GM12873 (cell line): ENCODE data around the gene EGFL8.

Experiments used
- TF ChIP-seq, protein P1 (sequence below): IDR thresholded peaks from 2 replicates; pipeline ENCODE4 v1.5.1; 2012; ENCODE audit warnings: low read depth, mild to moderate bottlenecking, moderate library complexity, low read length, control low read depth; ENCODE audit not compliant: insufficient read depth; ENCODE audit errors: missing control alignments

The EGFL8 gene

DNA sequence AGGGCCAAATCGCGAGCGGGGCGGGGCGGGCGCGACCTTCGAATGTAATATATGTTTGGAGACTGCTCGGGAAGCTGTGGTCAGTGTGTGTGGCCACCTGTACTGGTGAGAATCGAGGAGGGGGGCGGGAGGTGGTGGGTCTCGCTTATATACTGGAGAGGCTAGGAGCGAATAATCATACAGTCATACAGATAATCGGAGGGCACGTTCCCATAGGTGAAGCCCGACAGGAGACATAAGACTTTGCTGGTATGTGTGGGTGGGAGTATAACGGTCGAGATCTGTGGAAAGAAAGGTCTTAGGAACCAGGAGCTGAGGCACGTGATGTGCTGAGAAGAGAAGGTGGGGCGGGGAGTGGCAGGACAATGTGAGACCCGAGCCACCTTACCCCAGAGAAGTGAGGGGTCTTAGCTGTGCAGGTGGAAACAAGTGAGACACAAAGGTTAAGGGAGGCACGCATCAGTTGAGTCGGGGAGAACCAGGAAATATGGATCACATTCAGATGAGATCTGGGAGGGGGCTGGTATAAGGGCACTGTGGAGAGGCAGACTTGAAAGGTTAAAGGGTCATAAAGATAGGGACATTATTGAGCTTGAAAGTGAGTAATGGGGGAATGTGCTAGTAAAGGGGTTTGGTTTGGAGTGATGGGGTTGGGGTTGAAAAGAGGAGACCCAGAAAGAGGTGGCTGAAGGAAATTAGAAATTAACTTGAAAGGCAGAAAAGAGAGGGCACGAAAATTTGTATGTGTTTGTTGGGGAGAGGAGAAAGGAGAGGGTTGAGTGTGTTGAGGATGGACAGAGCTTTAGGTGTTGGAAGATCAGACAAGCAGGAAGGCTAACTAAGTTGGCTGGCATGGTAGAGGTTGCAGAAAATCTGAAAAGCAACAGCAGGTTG is 14.4 kb downstream of the EGFL8 start:
- TF ChIP-seq, protein P1, sequence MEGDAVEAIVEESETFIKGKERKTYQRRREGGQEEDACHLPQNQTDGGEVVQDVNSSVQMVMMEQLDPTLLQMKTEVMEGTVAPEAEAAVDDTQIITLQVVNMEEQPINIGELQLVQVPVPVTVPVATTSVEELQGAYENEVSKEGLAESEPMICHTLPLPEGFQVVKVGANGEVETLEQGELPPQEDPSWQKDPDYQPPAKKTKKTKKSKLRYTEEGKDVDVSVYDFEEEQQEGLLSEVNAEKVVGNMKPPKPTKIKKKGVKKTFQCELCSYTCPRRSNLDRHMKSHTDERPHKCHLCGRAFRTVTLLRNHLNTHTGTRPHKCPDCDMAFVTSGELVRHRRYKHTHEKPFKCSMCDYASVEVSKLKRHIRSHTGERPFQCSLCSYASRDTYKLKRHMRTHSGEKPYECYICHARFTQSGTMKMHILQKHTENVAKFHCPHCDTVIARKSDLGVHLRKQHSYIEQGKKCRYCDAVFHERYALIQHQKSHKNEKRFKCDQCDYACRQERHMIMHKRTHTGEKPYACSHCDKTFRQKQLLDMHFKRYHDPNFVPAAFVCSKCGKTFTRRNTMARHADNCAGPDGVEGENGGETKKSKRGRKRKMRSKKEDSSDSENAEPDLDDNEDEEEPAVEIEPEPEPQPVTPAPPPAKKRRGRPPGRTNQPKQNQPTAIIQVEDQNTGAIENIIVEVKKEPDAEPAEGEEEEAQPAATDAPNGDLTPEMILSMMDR: no peak

DNA sequence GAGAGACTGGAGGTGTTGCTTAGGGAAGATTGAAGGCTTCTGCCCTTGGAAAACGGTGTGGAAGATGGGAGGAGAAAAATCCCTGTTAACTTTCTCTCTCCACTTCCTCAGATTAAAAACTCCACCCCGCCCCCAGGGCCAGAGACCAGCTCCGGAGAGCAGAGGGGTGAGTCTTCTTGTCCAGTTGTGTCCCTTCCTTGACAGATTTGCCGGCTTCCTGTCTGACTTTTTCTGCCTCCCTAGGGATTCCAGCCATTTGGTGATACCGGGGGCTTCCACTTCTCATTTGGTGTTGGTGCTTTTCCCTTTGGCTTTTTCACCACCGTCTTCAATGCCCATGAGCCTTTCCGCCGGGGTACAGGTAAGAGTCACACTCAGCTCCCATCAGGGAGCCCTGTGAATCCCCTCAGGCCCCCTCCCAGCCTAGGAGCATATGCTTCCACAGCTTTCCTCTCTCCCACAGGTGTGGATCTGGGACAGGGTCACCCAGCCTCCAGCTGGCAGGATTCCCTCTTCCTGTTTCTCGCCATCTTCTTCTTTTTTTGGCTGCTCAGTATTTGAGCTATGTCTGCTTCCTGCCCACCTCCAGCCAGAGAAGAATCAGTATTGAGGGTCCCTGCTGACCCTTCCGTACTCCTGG is 15.5 kb downstream of the EGFL8 start:
- TF ChIP-seq, protein P1: no peak

DNA sequence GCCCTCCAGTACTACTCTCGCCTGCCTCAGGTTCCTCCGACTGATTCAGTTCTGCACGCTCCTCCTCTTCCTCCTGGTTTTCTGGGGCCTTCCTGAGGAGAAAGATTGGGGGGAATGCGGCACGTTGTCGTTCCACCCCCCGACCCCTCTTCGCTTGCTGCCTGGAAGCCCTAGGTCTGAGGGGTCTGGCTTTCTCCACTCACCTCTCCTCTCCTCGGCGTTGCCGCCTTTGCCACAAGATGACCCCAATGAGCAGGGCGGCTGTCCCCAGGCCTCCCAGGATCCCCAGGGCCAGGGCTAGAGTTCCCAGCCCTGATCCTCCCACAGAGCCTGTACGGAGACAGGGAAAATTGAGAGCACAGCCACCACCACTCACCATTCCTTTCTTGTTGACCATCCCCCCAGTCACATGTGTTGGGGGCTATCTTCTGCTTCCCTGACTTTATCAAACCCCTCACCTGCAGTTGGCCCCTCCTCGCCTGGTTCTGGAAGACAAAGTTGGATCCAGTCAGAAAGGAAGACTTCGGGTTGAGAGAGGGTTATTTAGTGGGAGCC is 16.8 kb downstream of the EGFL8 start:
- TF ChIP-seq, protein P1: no peak

DNA sequence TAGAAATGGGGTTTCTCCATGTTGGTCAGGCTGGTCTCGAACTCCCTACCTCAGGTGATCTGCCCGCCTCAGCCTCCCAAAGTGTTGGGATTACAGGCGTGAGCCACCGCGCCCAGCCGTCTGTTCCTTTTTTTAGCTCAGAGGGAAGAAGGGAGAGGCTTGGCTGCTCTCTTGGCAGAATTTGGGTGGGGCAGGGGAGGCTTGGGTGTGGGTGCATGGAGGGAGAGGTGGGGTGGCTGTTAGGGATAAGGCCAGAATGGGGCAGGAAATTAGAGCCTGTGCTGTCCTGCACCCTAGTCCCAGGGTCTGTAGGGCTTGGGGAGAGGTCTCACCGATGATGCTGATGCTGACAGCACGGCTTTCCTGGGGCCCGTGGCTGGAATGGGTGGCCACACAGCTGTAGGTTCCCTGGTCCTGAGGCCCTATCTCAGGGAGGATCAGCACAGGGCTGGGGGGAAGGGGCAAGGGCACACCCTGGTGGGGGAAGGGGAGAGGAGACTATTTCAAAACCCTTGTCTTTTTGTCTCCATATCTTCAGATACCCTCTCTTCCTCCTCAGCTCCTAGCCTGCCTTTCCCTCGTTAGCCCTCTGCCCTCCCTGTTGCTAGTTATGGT is 17.6 kb downstream of the EGFL8 start:
- TF ChIP-seq, protein P1: no peak

DNA sequence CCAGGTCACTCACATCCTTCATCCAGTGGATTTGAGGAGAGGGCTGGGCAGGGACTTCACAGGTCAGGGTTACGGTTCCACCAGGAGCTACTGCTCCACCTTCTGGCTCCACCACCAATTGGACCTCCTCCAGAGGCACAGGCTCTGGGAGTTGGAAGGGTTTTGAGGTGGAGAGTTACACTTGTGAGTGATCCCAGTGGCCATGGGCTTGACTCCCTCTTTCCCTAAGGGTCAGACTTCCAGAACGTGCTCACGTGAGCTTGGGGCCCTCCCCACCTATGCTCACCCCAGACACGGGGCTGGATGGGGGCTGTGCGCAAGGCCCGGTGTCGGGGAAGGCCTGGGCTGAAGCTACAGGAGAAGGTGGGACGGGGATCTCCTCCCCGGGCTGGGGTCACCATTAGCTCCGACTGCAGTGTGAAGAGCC is 18.2 kb downstream of the EGFL8 start:
- TF ChIP-seq, protein P1: no peak

DNA sequence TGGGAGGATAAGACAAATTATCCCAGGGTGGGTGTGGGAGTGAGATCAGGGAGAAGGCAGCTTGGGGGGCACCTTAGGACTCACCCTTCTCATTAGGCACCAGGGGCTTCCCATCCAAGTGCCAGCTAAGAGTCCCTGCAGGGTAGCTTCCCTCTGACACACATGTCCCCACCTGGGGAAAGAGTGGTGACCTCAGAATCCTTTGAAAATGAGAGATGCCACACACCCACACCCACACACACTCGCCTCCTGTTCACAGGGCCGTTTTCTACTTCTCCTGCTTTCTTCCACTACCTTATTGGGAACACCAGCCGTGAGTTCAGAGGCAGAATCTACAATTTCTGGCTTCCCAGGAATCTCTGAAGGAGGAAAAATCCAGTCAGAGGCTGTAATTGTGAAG is 18.6 kb downstream of the EGFL8 start:
- TF ChIP-seq, protein P1: no peak

DNA sequence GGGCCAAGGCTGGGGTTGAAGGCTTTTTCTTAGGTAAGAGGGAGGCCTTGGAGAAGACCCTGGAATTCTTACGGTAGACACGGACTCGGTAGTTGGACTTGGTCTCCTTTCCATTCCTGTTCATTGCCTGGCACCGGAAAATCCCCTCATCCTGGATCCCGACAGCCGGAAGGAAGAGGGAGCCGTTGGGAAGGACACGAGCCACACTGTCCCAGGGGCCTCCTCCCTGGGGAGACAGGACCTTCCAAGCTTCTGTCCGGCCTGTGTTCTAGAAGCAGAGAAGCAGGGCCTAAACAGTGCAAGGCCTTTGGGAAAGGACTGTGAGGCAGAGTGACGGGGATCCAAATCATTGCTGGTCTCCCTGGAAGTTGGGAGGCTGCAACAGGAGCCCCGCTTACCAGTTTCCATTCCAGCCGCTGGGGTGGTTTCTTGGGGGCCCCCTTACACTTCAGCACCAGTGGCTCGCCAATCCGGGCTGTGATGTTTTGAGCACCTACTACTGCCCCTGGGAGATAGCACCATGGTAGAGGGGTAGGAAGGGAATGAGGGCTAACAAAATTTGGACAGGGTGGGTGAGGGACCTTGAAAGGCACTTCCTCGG is 19.2 kb downstream of the EGFL8 start:
- TF ChIP-seq, protein P1: no peak
